ENCODE data around the gene C13orf46. TPM values are rescaled to one million over a fixed set of nuclear protein-coding genes. Genes with fewer than 3 reads are reported as not detected.

C13orf46 gene
- total and polyA plus RNA-seq, 10 of the 15 experiments (the other 5 are each of a cell fraction or from before 2014, with no cell fraction given): 0.01 to 0.18 (median 0.09) TPM; not detected in 6

DNA sequence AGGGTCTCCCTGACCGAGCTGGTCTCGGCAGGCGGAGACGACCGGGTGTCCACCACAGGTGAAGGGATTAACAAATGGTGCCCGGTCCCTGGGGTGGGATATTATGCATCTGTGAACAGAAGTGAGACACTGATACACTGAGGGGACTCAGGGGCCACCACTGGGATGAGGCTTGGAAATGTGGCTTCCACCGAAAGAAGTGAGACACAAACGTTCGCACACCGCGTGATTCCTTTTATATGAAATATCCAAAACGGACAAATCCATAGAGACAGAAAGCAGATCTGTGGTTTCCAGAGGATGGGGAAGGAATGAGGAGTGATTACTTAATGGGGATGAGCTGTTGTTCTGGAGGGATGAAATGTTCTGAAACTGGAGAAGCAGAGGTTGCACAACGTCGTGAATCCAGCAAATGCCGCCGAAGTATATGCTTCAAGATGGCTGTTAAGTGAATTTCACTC is 47.5 kb downstream of the C13orf46 start (continued):
- no peak for TF ChIP-seq DPF2 (IDR thresholded peaks at IDR 0.05)
- TF ChIP-seq MYC (IDR thresholded peaks at IDR 0.05; ENCODE audit: insufficient read depth, insufficient read length, insufficient replicate concordance, low read length, severe bottlenecking): no peak
- TF ChIP-seq CBFB (IDR thresholded peaks at IDR 0.05; ENCODE audit: low read depth): no peak
- TF ChIP-seq, protein P1, sequence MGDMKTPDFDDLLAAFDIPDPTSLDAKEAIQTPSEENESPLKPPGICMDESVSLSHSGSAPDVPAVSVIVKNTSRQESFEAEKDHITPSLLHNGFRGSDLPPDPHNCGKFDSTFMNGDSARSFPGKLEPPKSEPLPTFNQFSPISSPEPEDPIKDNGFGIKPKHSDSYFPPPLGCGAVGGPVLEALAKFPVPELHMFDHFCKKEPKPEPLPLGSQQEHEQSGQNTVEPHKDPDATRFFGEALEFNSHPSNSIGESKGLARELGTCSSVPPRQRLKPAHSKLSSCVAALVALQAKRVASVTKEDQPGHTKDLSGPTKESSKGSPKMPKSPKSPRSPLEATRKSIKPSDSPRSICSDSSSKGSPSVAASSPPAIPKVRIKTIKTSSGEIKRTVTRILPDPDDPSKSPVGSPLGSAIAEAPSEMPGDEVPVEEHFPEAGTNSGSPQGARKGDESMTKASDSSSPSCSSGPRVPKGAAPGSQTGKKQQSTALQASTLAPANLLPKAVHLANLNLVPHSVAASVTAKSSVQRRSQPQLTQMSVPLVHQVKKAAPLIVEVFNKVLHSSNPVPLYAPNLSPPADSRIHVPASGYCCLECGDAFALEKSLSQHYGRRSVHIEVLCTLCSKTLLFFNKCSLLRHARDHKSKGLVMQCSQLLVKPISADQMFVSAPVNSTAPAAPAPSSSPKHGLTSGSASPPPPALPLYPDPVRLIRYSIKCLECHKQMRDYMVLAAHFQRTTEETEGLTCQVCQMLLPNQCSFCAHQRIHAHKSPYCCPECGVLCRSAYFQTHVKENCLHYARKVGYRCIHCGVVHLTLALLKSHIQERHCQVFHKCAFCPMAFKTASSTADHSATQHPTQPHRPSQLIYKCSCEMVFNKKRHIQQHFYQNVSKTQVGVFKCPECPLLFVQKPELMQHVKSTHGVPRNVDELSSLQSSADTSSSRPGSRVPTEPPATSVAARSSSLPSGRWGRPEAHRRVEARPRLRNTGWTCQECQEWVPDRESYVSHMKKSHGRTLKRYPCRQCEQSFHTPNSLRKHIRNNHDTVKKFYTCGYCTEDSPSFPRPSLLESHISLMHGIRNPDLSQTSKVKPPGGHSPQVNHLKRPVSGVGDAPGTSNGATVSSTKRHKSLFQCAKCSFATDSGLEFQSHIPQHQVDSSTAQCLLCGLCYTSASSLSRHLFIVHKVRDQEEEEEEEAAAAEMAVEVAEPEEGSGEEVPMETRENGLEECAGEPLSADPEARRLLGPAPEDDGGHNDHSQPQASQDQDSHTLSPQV (IDR thresholded peaks at IDR 0.05): no peak
- no peak for TF ChIP-seq KAT2A (conservative IDR thresholded peaks at IDR 0.05; ENCODE audit: control insufficient read depth, low read depth, low read length)

DNA sequence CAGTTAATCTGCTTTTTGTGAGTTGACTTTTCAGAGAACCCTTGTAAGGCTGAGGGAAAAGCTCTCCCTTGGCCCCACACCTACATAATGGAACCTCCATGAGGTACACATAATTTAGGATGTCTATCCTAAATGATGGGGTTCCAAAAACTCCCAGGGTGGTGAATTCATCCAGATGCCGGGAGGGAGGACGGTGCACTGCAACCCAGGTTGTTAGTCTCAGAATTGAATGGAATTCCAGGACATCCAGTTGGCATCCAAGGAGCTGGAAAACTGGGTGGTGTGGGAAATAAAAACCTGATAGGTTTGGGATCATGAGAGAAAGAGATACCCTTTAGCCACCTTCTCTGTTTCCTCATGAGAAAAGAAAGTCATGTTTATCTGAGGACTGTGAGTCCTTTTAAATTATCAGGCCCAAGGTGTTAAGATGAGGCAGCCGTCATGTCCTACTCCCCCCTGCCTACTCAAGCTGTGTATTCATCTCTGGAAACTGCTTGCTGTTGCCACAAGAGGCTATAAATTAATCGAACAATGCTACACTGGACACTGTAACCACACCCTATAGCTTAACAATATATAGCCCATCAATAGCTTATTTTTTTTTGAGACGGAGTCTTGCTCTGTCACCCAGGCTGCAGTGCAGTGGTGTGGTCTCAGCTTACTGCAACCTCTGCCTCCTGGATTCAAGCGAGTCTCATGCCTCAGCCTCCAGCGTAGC is 49.5 kb downstream of the C13orf46 start:
- POLR2A ChIA-PET: no interaction called here
- no peaks in the 10 kb centered on the region for H3K36me3 ChIP-seq (ENCODE audit: control insufficient read depth in 2 of 2, insufficient read depth in 2 of 2, low read length in 1 of 2)
- SMC1A ChIA-PET (ENCODE audit: uncharacterized antibody, unreplicated experiment): interaction anchor here (1.0 to 1.1 kb wide), 2 partner anchors 9 to 20 kb away, joined by 3 read pairs; no protein-coding TSS in a partner anchor
- intact Hi-C loops (cut with micrococcal nuclease; ENCODE audit: unreplicated experiment) (no loop called here), in situ Hi-C loops (cut with MboI) (no loop called here)
- CTCF ChIA-PET: interaction anchor here (1.2 kb wide), 1 partner anchor 302 kb away, joined by 3 read pairs; no protein-coding TSS in a partner anchor
- no TSS peak for BruUV-seq (replicated peaks)
- H3K4me2 ChIP-seq (ENCODE audit: control insufficient read depth, insufficient read depth): no peak overlapping the region
- no peaks in the 10 kb centered on the region for H3K4me1 ChIP-seq (ENCODE audit: control insufficient read depth, insufficient read depth, low read length)
- H3K4me3 ChIP-seq: no peak overlapping the region
- RAD21 ChIA-PET (ENCODE audit: unreplicated experiment): no interaction called here
- no peaks in the 10 kb centered on the region; a peak in 1 of 4 replicates for H3K27me3 ChIP-seq (replicated peaks in 1 of 2; ENCODE audit: control insufficient read depth in 2 of 2, insufficient read depth in 2 of 2, low read length in 1 of 2)
- no peak for ATAC-seq
- no peak for FAIRE-seq
- no peak overlapping the region for H3K9ac ChIP-seq (ENCODE audit: control insufficient read depth, insufficient read depth, low read length)
- no peak for DNase-seq (ENCODE audit: low read depth, low spot score)
- no peaks in the 10 kb centered on the region for H3K79me2 ChIP-seq (ENCODE audit: control insufficient read depth, insufficient read depth, low read length)
- H2AFZ ChIP-seq (ENCODE audit: control insufficient read depth, low read depth, low read length): no peak overlapping the region
- peaks cover 4% of the 10 kb centered on the region; the same call in 2 of the 3 replicates for H3K9me3 ChIP-seq (replicated peaks; ENCODE audit: control insufficient read depth, insufficient read depth, low read length)
- no peaks in the 10 kb centered on the region for H4K20me1 ChIP-seq (ENCODE audit: control insufficient read depth, insufficient read depth)
- H3K27ac ChIP-seq (ENCODE audit: control insufficient read depth, insufficient read depth): no peak overlapping the region
- WGBS (ENCODE audit: insufficient coverage, insufficient replicate concordance, low lambda C conversion rate, missing lambda C conversion rate): 31% methylated on average over 7 of the region's 7 CpGs
- TF ChIP-seq, protein P2, sequence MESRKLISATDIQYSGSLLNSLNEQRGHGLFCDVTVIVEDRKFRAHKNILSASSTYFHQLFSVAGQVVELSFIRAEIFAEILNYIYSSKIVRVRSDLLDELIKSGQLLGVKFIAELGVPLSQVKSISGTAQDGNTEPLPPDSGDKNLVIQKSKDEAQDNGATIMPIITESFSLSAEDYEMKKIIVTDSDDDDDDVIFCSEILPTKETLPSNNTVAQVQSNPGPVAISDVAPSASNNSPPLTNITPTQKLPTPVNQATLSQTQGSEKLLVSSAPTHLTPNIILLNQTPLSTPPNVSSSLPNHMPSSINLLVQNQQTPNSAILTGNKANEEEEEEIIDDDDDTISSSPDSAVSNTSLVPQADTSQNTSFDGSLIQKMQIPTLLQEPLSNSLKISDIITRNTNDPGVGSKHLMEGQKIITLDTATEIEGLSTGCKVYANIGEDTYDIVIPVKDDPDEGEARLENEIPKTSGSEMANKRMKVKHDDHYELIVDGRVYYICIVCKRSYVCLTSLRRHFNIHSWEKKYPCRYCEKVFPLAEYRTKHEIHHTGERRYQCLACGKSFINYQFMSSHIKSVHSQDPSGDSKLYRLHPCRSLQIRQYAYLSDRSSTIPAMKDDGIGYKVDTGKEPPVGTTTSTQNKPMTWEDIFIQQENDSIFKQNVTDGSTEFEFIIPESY (IDR thresholded peaks at IDR 0.05): no peak
- no peak for TF ChIP-seq LARP7 (IDR thresholded peaks at IDR 0.05)
- TF ChIP-seq, protein P3, sequence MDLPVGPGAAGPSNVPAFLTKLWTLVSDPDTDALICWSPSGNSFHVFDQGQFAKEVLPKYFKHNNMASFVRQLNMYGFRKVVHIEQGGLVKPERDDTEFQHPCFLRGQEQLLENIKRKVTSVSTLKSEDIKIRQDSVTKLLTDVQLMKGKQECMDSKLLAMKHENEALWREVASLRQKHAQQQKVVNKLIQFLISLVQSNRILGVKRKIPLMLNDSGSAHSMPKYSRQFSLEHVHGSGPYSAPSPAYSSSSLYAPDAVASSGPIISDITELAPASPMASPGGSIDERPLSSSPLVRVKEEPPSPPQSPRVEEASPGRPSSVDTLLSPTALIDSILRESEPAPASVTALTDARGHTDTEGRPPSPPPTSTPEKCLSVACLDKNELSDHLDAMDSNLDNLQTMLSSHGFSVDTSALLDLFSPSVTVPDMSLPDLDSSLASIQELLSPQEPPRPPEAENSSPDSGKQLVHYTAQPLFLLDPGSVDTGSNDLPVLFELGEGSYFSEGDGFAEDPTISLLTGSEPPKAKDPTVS (IDR thresholded peaks at IDR 0.05; ENCODE audit: low read depth, low read length): no peak
- no peak for TF ChIP-seq RUNX3 (IDR thresholded peaks at IDR 0.05; ENCODE audit: low read length)
- TF ChIP-seq, protein P4, sequence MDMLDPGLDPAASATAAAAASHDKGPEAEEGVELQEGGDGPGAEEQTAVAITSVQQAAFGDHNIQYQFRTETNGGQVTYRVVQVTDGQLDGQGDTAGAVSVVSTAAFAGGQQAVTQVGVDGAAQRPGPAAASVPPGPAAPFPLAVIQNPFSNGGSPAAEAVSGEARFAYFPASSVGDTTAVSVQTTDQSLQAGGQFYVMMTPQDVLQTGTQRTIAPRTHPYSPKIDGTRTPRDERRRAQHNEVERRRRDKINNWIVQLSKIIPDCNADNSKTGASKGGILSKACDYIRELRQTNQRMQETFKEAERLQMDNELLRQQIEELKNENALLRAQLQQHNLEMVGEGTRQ (IDR thresholded peaks at IDR 0.05; ENCODE audit: borderline replicate concordance, low read depth, low read length): no peak
